Activated naive CD8-positive, alpha-beta T cell treated with anti-CD3 and anti-CD28 coated beads for 36 hours (primary cell): ENCODE data around the gene AXL. TPM values are rescaled to one million over a fixed set of nuclear protein-coding genes. Genes with fewer than 3 reads are reported as not detected.
A peak's percentile ranks its signal among the peaks of the same experiment; 100 is the strongest.
"Not testable (repeated sequence)": the region's sequence is repeated elsewhere in the genome, so short reads cannot be mapped to it uniquely, and the experiment has no call there.

Experiments
- DNase-seq: peaks from one replicate; pipeline ENCODE4 v3.0.0; 2021
- H3K27ac Mint-ChIP-seq: one replicate; pipeline ENCODE4 v1.8.0; 2022; ENCODE audit warnings: mild to moderate bottlenecking, moderate library complexity, mixed read lengths
- H3K27me3 Mint-ChIP-seq: one replicate; pipeline ENCODE4 v1.8.0; 2022; ENCODE audit warnings: mild to moderate bottlenecking, mixed read lengths
- H3K36me3 Mint-ChIP-seq: one replicate; pipeline ENCODE4 v1.8.0; 2021; ENCODE audit warnings: mild to moderate bottlenecking, mixed read lengths
- H3K4me1 Mint-ChIP-seq: one replicate; pipeline ENCODE4 v1.8.0; 2021; ENCODE audit warnings: mixed read lengths
- H3K4me3 Mint-ChIP-seq: one replicate; pipeline ENCODE4 v1.8.0; 2022; ENCODE audit warnings: mild to moderate bottlenecking, moderate library complexity, mixed read lengths
- H3K9me3 Mint-ChIP-seq: one replicate; pipeline ENCODE4 v1.8.0; 2022; ENCODE audit warnings: mixed read lengths
- total RNA-seq, 2 experiments: library from RNA; stranded (reverse); gene quantifications; one replicate each; pipeline ENCODE4 v1.2.3, GENCODE V29; 2021

AXL gene
- total RNA-seq, 2 experiments from 2014 or later: 0.41 to 0.42 TPM

GRCh38 chr19:41265395-41266153 is 46.6 kb downstream of the AXL start:
- DNase-seq: peak; percentile 7
- H3K27ac Mint-ChIP-seq: peak overlapping the region; percentile 100
- H3K4me1 Mint-ChIP-seq: peaks cover 45% of the 10 kb centered on the region
- H3K9me3 Mint-ChIP-seq: no peaks in the 10 kb centered on the region
- no peaks in the 10 kb centered on the region for H3K27me3 Mint-ChIP-seq
- peak overlapping the region; percentile 94 for H3K4me3 Mint-ChIP-seq
- H3K36me3 Mint-ChIP-seq: peaks cover 25% of the 10 kb centered on the region

GRCh38 chr19:41269055-41269454 is 50.0 kb downstream of the AXL start:
- Mint-ChIP-seq H3K36me3 (peaks cover 41% of the 10 kb centered on the region), H3K27me3 (no peaks in the 10 kb centered on the region), H3K9me3 (no peaks in the 10 kb centered on the region), H3K4me1 (peaks cover 32% of the 10 kb centered on the region), H3K27ac (no peak overlapping the region), H3K4me3 (no peak overlapping the region)
- no peak for DNase-seq

GRCh38 chr19:41269571-41269970 is 50.5 kb downstream of the AXL start:
- no peak overlapping the region for H3K4me3 Mint-ChIP-seq
- peaks cover 39% of the 10 kb centered on the region for H3K36me3 Mint-ChIP-seq
- no peaks in the 10 kb centered on the region for H3K27me3 Mint-ChIP-seq
- DNase-seq: no peak
- H3K27ac Mint-ChIP-seq: no peak overlapping the region
- H3K4me1 Mint-ChIP-seq: peaks cover 31% of the 10 kb centered on the region
- H3K9me3 Mint-ChIP-seq: no peaks in the 10 kb centered on the region

GRCh38 chr19:41273076-41273475 is 54.1 kb downstream of the AXL start:
- Mint-ChIP-seq H3K36me3 (peaks cover 35% of the 10 kb centered on the region), H3K4me3 (no peak overlapping the region), H3K4me1 (peaks cover 6% of the 10 kb centered on the region), H3K27me3 (no peaks in the 10 kb centered on the region), H3K27ac (no peak overlapping the region), H3K9me3 (no peaks in the 10 kb centered on the region)
- DNase-seq: no peak

- Mint-ChIP-seq H3K4me3 (no peak overlapping the region), H3K36me3 (peaks cover 35% of the 10 kb centered on the region), H3K27ac (peak overlapping the region; percentile 52), H3K9me3 (no peaks in the 10 kb centered on the region), H3K4me1 (peaks cover 6% of the 10 kb centered on the region), H3K27me3 (no peaks in the 10 kb centered on the region)
- no peak for DNase-seq
These were observed 55.8 kb downstream of the AXL start for GRCh38 chr19:41274802-41275201.

GRCh38 chr19:41276231-41276630 is 57.2 kb downstream of the AXL start:
- Mint-ChIP-seq H3K9me3 (no peaks in the 10 kb centered on the region), H3K4me1 (peaks cover 3% of the 10 kb centered on the region), H3K27me3 (no peaks in the 10 kb centered on the region), H3K36me3 (peaks cover 38% of the 10 kb centered on the region), H3K4me3 (no peak overlapping the region), H3K27ac (no peak overlapping the region)
- DNase-seq: no peak

GRCh38 chr19:41278478-41278877 is 59.5 kb downstream of the AXL start:
- Mint-ChIP-seq H3K4me1 (peaks cover 2% of the 10 kb centered on the region), H3K36me3 (peaks cover 35% of the 10 kb centered on the region), H3K27me3 (no peaks in the 10 kb centered on the region), H3K4me3 (no peak overlapping the region), H3K9me3 (no peaks in the 10 kb centered on the region), H3K27ac (no peak overlapping the region)
- DNase-seq: no peak

GRCh38 chr19:41288673-41289530 is 69.9 kb downstream of the AXL start:
- peaks cover 21% of the 10 kb centered on the region for H3K36me3 Mint-ChIP-seq

GRCh38 chr19:41289814-41290213 is 70.8 kb downstream of the AXL start:
- not testable (repeated sequence) for H3K4me1 Mint-ChIP-seq

More at GRCh38 chr19:41288673-41289530, 69.9 kb downstream of the AXL start:
- peaks cover 4% of the 10 kb centered on the region for H3K4me1 Mint-ChIP-seq
- no peak overlapping the region for H3K4me3 Mint-ChIP-seq
- no peaks in the 10 kb centered on the region for H3K9me3 Mint-ChIP-seq
- no peak for DNase-seq
- no peak overlapping the region for H3K27ac Mint-ChIP-seq
- H3K27me3 Mint-ChIP-seq: no peaks in the 10 kb centered on the region

GRCh38 chr19:41294393-41294792 is 75.4 kb downstream of the AXL start:
- no peaks in the 10 kb centered on the region for H3K9me3 Mint-ChIP-seq
- H3K4me3 Mint-ChIP-seq: no peak overlapping the region
- DNase-seq: no peak
- H3K36me3 Mint-ChIP-seq: peaks cover 51% of the 10 kb centered on the region
- H3K27me3 Mint-ChIP-seq: no peaks in the 10 kb centered on the region
- peaks cover 45% of the 10 kb centered on the region for H3K4me1 Mint-ChIP-seq
- H3K27ac Mint-ChIP-seq: no peak overlapping the region

More at GRCh38 chr19:41289814-41290213, 70.8 kb downstream of the AXL start:
- not testable (repeated sequence) for H3K27me3 Mint-ChIP-seq, H3K27ac Mint-ChIP-seq, H3K9me3 Mint-ChIP-seq, DNase-seq, H3K4me3 Mint-ChIP-seq
- peaks cover 25% of the 10 kb centered on the region for H3K36me3 Mint-ChIP-seq

GRCh38 chr19:41295499-41295898 is 76.5 kb downstream of the AXL start:
- Mint-ChIP-seq H3K27ac (no peak overlapping the region), H3K36me3 (peaks cover 58% of the 10 kb centered on the region), H3K4me1 (peaks cover 55% of the 10 kb centered on the region), H3K4me3 (no peak overlapping the region), H3K9me3 (no peaks in the 10 kb centered on the region), H3K27me3 (no peaks in the 10 kb centered on the region)
- no peak for DNase-seq

GRCh38 chr19:41296433-41296871 is 77.4 kb downstream of the AXL start:
- H3K27me3 Mint-ChIP-seq: no peaks in the 10 kb centered on the region

GRCh38 chr19:41297628-41298347 is 78.8 kb downstream of the AXL start:
- no peak overlapping the region for H3K4me3 Mint-ChIP-seq
- H3K36me3 Mint-ChIP-seq: peaks cover 64% of the 10 kb centered on the region
- H3K4me1 Mint-ChIP-seq: peaks cover 76% of the 10 kb centered on the region
- H3K27ac Mint-ChIP-seq: peak overlapping the region; percentile 72
- no peaks in the 10 kb centered on the region for H3K27me3 Mint-ChIP-seq
- H3K9me3 Mint-ChIP-seq: no peaks in the 10 kb centered on the region
- DNase-seq: no peak

More at GRCh38 chr19:41296433-41296871, 77.4 kb downstream of the AXL start:
- H3K9me3 Mint-ChIP-seq: no peaks in the 10 kb centered on the region
- no peak for DNase-seq
- H3K36me3 Mint-ChIP-seq: peaks cover 58% of the 10 kb centered on the region
- no peak overlapping the region for H3K4me3 Mint-ChIP-seq
- peak overlapping the region; percentile 72 for H3K27ac Mint-ChIP-seq
- peaks cover 65% of the 10 kb centered on the region for H3K4me1 Mint-ChIP-seq

GRCh38 chr19:41298348-41298964 is 79.4 kb downstream of the AXL start:
- H3K27ac Mint-ChIP-seq: peak overlapping the region; percentile 72
- H3K27me3 Mint-ChIP-seq: no peaks in the 10 kb centered on the region
- no peak overlapping the region for H3K4me3 Mint-ChIP-seq
- peaks cover 82% of the 10 kb centered on the region for H3K4me1 Mint-ChIP-seq
- no peaks in the 10 kb centered on the region for H3K9me3 Mint-ChIP-seq
- H3K36me3 Mint-ChIP-seq: peaks cover 70% of the 10 kb centered on the region
- DNase-seq: peak; percentile 58
